ENCODE results near the gene TMF1. TPM values are rescaled to one million over a fixed set of nuclear protein-coding genes. Genes with fewer than 3 reads are reported as not detected.

TMF1 gene
- total RNA-seq, 1 donor from 2014 or later: 19.3 TPM

DNA sequence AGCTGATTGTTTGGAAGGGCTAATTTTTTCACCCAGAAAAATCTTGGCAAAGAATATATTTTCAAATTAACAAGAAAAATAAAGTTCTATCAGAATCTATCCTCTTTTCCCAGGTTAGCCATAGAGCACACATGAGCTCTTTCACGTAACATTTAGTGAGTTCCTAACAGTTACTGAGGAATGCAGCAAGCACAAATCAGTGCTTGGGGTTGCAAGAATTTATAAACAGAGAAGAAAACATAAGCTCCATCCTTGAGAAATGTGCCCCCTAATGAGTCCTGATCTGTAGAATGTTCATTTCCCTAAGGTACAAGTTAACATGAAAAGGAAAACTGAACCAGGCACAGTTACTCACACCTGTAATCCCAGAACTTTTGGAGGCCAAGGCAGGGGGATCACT is 52.5 kb downstream of the TMF1 start:
- H3K36me3 ChIP-seq (ENCODE audit: control insufficient read depth, insufficient read depth, low read length): peaks cover 2% of the 10 kb centered on the region
- no peaks in the 10 kb centered on the region for H3K27me3 ChIP-seq (ENCODE audit: control insufficient read depth, insufficient read depth, low read length)
- no peak overlapping the region for H3K4me3 ChIP-seq (ENCODE audit: low read depth, low read length)
- no peak for DNase-seq (ENCODE audit: low read depth)
- TF ChIP-seq, protein P1, sequence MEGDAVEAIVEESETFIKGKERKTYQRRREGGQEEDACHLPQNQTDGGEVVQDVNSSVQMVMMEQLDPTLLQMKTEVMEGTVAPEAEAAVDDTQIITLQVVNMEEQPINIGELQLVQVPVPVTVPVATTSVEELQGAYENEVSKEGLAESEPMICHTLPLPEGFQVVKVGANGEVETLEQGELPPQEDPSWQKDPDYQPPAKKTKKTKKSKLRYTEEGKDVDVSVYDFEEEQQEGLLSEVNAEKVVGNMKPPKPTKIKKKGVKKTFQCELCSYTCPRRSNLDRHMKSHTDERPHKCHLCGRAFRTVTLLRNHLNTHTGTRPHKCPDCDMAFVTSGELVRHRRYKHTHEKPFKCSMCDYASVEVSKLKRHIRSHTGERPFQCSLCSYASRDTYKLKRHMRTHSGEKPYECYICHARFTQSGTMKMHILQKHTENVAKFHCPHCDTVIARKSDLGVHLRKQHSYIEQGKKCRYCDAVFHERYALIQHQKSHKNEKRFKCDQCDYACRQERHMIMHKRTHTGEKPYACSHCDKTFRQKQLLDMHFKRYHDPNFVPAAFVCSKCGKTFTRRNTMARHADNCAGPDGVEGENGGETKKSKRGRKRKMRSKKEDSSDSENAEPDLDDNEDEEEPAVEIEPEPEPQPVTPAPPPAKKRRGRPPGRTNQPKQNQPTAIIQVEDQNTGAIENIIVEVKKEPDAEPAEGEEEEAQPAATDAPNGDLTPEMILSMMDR (IDR thresholded peaks at IDR 0.05; ENCODE audit: insufficient read depth, low read length, poor library complexity, severe bottlenecking): no peak

DNA sequence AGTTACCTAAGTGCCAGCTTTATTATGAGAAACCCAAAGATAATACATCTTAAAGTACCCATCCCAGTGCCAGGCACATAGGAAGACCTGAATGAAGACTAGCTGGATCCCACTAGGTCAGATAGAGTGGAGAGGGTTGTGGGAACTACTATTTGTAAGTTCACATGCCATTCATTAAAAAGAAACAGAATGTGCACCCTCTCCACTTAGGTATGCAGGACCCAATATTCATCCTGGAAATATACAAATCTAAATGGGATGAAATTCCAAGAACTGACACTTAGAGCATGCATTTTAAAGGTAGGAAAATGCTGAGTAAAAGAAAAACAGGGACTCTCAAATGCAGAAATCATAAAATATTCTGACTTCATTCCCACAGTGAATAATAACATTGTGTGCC is 53.0 kb downstream of the TMF1 start:
- Histone ChIP-seq H3K4me3 (ENCODE audit: low read depth, low read length) (no peak overlapping the region), H3K27me3 (ENCODE audit: control insufficient read depth, insufficient read depth, low read length) (no peaks in the 10 kb centered on the region), H3K36me3 (ENCODE audit: control insufficient read depth, insufficient read depth, low read length) (peaks cover 2% of the 10 kb centered on the region)
- TF ChIP-seq, protein P1 (IDR thresholded peaks at IDR 0.05; ENCODE audit: insufficient read depth, low read length, poor library complexity, severe bottlenecking): no peak
- no peak for DNase-seq (ENCODE audit: low read depth)

DNA sequence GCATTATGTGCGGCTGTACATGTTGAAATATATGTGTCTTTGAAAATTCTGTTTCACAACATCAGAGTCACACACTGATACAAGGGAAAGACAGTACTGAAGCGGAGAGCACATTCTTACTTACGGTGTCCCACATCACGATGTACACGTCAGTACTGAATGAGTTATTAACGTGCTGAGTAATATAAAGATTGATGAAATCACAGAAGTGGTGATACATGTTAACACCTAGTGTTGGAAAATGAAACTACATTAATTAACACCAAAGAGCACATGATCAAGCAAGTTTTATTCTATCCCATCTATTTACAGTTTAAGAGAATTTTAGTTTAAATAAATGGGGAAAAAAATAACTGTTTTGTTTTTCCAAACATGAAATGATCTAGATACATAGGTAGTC is 54.2 kb downstream of the TMF1 start:
- TF ChIP-seq, protein P1 (IDR thresholded peaks at IDR 0.05; ENCODE audit: insufficient read depth, low read length, poor library complexity, severe bottlenecking): no peak
- Histone ChIP-seq H3K36me3 (ENCODE audit: control insufficient read depth, insufficient read depth, low read length) (peaks cover 2% of the 10 kb centered on the region), H3K4me3 (ENCODE audit: low read depth, low read length) (no peak overlapping the region), H3K27me3 (ENCODE audit: control insufficient read depth, insufficient read depth, low read length) (no peaks in the 10 kb centered on the region)
- no peak for DNase-seq (ENCODE audit: low read depth)

DNA sequence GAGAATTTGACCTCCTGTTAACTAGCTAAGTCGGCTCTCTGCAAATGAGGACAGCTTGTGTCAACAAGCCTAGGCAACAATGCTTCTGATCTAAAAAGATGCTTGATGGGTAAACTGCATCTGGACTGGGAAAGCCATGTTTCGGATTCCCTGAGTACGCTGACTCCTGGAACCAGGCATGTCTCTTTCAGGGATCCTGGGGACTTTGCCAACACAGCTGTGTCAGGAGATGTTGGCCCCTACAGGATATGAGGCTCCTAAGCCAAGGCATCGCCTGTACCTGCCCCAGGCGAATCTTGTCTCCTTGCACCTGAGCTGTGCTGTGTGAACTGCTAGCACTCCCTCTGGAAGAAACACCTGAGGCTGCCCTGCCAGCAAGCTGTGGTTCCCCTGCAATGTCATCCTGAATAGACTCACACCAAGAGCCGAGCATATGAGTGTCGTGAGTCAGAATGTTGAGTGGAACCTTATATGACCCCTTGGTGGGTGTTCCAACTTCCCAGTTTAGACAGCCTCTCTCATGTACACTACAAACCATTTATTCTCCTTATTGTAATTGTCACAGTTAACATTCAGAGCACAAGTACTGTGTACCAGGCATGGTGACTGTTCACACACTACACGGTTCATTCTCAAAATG is 55.7 kb downstream of the TMF1 start:
- H3K36me3 ChIP-seq (ENCODE audit: control insufficient read depth, insufficient read depth, low read length): peaks cover 2% of the 10 kb centered on the region
- no peak for DNase-seq (ENCODE audit: low read depth)
- TF ChIP-seq, protein P1 (IDR thresholded peaks at IDR 0.05; ENCODE audit: insufficient read depth, low read length, poor library complexity, severe bottlenecking): no peak

DNA sequence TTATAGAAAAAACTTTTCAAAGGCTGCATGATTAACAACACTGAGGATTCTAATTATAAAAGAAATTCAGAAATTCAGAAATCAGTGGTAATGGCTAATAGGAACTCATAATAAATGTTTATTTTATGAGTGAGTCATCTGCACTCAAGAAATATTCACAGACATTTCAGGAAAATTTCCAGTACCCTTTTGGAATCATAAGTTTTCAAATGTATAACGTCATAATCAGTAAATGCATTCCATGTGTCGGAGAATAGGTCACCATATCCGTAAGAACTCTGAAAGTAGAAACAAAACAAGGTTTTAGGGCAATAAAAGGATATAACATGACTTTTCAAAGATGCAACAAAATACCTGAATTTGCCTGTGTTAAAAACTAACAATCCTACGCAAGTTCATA is 63.4 kb downstream of the TMF1 start:
- H3K36me3 ChIP-seq (ENCODE audit: control insufficient read depth, insufficient read depth, low read length): peaks cover 2% of the 10 kb centered on the region
- DNase-seq (ENCODE audit: low read depth): no peak
- TF ChIP-seq, protein P1 (IDR thresholded peaks at IDR 0.05; ENCODE audit: insufficient read depth, low read length, poor library complexity, severe bottlenecking): no peak
- H3K4me3 ChIP-seq (ENCODE audit: low read depth, low read length): no peak overlapping the region
- no peaks in the 10 kb centered on the region for H3K27me3 ChIP-seq (ENCODE audit: control insufficient read depth, insufficient read depth, low read length)

More for the DNA sequence above, 55.7 kb downstream of the TMF1 start:
- Histone ChIP-seq H3K27me3 (ENCODE audit: control insufficient read depth, insufficient read depth, low read length) (no peaks in the 10 kb centered on the region), H3K4me3 (ENCODE audit: low read depth, low read length) (no peak overlapping the region)

DNA sequence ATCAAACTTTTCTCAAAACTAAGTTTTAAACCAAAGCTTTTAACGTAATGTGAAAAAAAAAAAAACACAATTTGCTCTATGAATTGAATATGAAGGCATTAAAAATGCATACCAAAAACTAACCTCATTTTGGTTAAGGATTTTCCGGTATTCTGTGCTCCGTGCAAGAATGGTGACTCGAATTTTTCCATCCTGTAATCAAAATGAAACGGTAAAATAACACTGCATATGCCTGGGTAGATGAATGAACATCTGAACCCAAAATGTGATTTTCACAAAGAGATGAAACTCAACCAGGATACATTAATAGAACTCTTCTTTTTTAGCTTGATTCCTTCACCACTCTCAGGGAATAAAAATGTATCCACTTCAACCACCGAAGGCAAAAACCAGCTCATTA is 64.8 kb downstream of the TMF1 start:
- no peak overlapping the region for H3K4me3 ChIP-seq (ENCODE audit: low read depth, low read length)
- TF ChIP-seq, protein P1 (IDR thresholded peaks at IDR 0.05; ENCODE audit: insufficient read depth, low read length, poor library complexity, severe bottlenecking): no peak
- DNase-seq (ENCODE audit: low read depth): no peak
- no peaks in the 10 kb centered on the region for H3K27me3 ChIP-seq (ENCODE audit: control insufficient read depth, insufficient read depth, low read length)
- peaks cover 2% of the 10 kb centered on the region for H3K36me3 ChIP-seq (ENCODE audit: control insufficient read depth, insufficient read depth, low read length)
